GM12865 (cell line): Measurements from ENCODE around the gene MAGEE1.

Experiments
- DNase-seq: peaks from one replicate; pipeline ENCODE4 v3.0.0; 2010; ENCODE audit warnings: low read depth
- H3K4me3 ChIP-seq: 2 replicates; pipeline ENCODE4 v1.5.1; 2011; ENCODE audit warnings: mild to moderate bottlenecking, low read depth, low read length, control low read depth
- CTCF ChIP-seq: IDR thresholded peaks from 2 replicates; pipeline ENCODE4 v1.5.1; 2011; ENCODE audit warnings: low read length, control low read depth, low read depth, inconsistent platforms; ENCODE audit not compliant: insufficient read depth; ENCODE audit errors: missing control alignments

Gene MAGEE1

GRCh38 chrX:76434103-76434741, 6.7 kb downstream of the MAGEE1 start:
- no peak overlapping the region for H3K4me3 ChIP-seq
- TF ChIP-seq CTCF, result no peak
- DNase-seq, result no peak

- no peak for DNase-seq
- no peak for TF ChIP-seq CTCF
- H3K4me3 ChIP-seq, result no peak overlapping the region
Observed at GRCh38 chrX:76439188-76439587, 11.7 kb downstream of the MAGEE1 start.

- no peak overlapping the region for H3K4me3 ChIP-seq
- no peak for TF ChIP-seq CTCF
Observed at GRCh38 chrX:76453737-76454406, 26.4 kb downstream of the MAGEE1 start.

GRCh38 chrX:76454456-76454927, 27.0 kb downstream of the MAGEE1 start:
- TF ChIP-seq CTCF, result peak; percentile 41
- DNase-seq, result peak; percentile 26
- no peak overlapping the region for H3K4me3 ChIP-seq

More at GRCh38 chrX:76453737-76454406, 26.4 kb downstream of the MAGEE1 start:
- DNase-seq, result no peak

GRCh38 chrX:76477353-76477752, 49.8 kb downstream of the MAGEE1 start:
- no peak for DNase-seq
- H3K4me3 ChIP-seq, result no peak overlapping the region
- no peak for TF ChIP-seq CTCF
